Jurkat, Clone E6-1 (cell line): Measurements from ENCODE around the gene INSRR.

Experiments used
- DNase-seq: peaks from one replicate; pipeline ENCODE4 v3.0.0-alpha.2; 2011; ENCODE audit warnings: low read depth, low spot score
- H3K4me3 ChIP-seq: 2 replicates; pipeline ENCODE4 v1.5.1; 2011; ENCODE audit warnings: mild to moderate bottlenecking, low read length, control low read depth, moderate library complexity

The INSRR gene

DNA sequence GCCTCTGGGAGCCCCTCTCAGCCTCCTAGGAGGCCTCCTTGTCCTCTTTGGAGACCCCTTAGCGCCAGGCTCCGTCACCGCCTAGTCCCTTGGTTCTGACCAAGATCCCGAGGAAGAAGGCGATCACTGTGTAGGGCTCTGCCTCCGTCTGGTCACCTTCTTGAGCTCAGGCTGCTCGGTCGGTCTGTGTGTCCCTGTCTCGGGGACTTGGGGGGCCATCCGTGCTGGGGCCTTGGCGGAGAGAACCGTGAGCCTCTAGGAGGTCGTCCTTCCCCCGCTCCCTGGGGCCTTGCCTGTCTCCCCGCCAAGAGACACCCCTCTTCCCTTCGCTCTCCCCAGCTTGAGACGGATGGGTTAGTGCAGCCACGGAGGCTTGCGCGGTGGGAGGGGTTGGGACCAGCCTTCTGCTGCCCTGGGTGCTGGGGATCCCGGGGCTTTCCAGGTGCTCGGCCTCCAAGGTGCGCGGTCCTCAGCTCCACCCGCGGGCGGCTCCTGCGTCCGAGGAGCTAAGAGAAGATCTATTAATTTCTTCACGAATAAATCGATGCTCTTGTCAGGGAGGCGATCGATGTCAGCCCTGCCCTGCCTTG, 701 bp upstream of the INSRR start:
- DNase-seq: no peak
- no peak overlapping the region for H3K4me3 ChIP-seq

GRCh38 chr1:156858555-156858956, 361 bp downstream of the INSRR start:
- DNase-seq: no peak
- no peak overlapping the region for H3K4me3 ChIP-seq

DNA sequence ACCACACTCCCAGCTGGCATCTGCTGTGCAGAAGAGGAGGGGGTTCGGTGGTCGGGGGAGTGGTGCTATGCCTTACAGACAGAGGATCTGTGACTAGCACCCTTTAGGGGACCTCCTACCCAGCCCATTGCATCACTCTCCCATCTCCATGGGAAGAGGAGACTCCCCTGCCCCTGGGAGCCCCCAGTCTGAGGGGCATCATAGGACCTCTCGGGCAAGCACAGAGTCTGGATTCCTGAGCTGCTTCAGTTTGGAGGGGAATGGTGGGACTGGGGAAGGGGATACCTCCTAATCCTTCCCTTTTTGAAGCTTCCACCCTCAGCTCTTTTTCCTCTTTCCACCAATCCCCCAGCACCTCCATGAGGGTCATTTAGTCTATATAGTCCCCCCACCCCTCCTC, 1.4 kb downstream of the INSRR start:
- H3K4me3 ChIP-seq: no peak overlapping the region
- DNase-seq: no peak

GRCh38 chr1:156856282-156856785, 2.6 kb downstream of the INSRR start:
- H3K4me3 ChIP-seq: no peak overlapping the region
- no peak for DNase-seq

GRCh38 chr1:156854634-156855033, 4.3 kb downstream of the INSRR start:
- no peak for DNase-seq
- no peak overlapping the region for H3K4me3 ChIP-seq

DNA sequence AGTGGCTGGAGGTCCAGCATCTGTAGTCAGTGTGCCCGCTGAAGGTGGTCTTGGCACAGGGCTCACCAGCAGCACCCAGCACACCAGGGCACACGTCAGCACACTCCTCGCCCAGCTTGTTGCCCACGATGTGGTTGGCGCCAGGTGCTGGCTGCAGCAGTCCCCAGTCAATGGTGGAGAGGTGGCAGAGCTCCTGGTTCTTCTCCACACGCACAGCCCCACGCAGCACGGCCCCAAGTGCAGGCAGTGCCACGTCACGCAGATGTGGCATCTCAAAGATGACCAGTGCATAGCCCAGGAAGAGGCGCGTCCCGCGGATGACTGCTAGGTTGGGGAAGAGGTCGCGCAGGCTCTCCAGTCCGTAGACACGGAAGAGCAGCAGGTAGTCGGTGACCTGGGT, 5.2 kb downstream of the INSRR start:
- H3K4me3 ChIP-seq: no peak overlapping the region
- no peak for DNase-seq

GRCh38 chr1:156852418-156852874, 6.5 kb downstream of the INSRR start:
- H3K4me3 ChIP-seq: no peak overlapping the region
- no peak for DNase-seq

GRCh38 chr1:156851779-156852417, 7.0 kb downstream of the INSRR start:
- no peak overlapping the region for H3K4me3 ChIP-seq
- no peak for DNase-seq

GRCh38 chr1:156849151-156849496, 9.8 kb downstream of the INSRR start:
- DNase-seq: no peak
- H3K4me3 ChIP-seq: no peak overlapping the region

DNA sequence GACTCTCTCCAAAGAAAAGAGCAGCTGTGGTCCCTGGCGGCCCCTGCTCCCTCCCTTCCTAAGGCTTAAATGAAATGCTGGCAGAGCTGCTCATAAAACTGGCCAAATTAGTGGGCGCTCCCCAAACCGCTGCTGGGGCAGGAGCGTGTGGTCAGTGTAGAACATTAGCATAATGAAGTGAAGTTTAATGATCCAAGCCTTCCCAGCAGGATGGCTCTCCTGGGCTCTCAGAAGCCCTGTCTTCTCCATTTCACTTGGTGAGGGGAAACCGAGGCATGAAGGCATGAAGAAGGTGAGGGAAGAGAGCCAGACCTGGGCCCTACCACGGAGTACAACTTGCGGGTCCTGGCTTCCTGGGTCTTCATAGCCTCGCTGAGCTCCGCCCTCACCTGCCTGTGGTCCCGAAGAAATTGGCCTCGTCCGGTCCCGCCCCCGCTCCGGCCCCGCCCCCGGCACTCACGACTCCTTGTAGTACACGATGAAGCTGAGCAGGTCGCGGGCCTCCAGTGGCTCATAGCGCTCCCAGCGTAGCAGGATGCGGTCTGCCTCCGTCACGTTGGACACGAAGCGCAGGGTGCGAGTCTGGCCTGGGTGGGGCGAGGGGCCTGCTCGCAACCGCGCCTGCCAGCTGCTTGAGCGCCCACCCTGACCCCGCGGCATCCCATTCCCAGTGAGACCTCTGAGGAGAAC, 10.3 kb downstream of the INSRR start:
- H3K4me3 ChIP-seq: no peak overlapping the region
- no peak for DNase-seq

- H3K4me3 ChIP-seq: no peak overlapping the region
- no peak for DNase-seq
Observed at GRCh38 chr1:156847591-156848460, 11.1 kb downstream of the INSRR start.

DNA sequence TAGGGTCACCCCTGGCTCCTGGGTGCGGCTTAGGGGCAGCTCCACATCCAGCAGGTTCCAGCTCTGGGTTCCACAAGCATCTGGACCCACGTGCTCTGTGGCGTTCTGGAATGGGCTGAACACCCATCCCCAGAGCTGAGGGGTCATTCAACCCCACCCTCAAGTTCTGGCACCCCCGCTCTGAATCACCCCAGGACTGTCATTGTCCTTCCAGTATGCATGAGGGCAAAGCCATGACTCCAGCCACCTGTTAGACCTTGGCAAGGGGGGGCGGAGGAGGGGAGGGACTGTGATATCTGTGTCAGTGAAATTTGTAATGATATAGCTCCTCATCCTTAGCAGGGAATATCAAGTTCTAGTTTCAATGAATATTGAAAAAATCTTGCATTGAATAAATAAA, 12.3 kb downstream of the INSRR start:
- H3K4me3 ChIP-seq: no peak overlapping the region
- DNase-seq: no peak

- no peak for DNase-seq
- no peak overlapping the region for H3K4me3 ChIP-seq
Observed at GRCh38 chr1:156845953-156846545, 12.9 kb downstream of the INSRR start.

GRCh38 chr1:156845055-156845952, 13.6 kb downstream of the INSRR start:
- H3K4me3 ChIP-seq: no peak overlapping the region
- DNase-seq: no peak

DNA sequence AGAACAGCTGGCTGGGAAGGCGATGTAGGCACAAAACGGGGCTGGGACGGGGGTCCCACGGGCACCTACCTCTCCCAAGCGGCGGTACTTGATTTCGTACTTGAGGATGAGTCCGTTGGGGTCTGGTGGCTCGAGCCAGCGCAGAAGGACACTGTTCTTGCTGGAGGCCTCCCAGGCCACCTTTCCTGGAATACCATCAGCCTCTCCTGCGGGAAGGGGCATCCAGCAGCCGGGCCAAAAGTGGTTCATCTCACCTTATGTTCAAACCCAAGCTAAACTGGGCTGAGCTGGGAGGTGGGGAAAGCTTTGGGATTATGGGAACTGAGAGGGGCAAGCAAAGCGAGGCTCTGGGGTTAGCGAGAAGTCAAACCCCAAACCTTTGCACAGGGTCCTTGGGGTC, 14.3 kb downstream of the INSRR start:
- no peak for DNase-seq
- no peak overlapping the region for H3K4me3 ChIP-seq

DNA sequence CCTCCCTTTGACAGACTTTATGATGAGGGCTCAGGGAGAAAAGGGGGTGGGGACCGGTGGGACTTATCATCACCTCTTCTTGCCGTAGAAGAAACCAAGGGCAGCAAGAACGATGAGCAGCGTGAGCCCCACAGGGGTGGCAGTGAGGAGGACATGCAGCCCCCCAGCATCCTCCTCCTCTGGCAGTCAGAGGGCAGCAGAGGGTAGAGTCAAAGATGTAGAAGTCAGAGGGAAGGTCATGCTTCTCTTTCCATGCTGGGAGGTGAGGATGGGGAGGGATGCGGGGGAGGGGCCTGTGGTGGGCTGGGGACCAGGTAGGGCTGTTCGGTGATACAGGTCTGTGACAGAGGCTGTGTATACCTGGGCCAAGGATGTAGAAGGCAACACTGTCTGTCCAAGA, 14.8 kb downstream of the INSRR start:
- DNase-seq: no peak
- no peak overlapping the region for H3K4me3 ChIP-seq

DNA sequence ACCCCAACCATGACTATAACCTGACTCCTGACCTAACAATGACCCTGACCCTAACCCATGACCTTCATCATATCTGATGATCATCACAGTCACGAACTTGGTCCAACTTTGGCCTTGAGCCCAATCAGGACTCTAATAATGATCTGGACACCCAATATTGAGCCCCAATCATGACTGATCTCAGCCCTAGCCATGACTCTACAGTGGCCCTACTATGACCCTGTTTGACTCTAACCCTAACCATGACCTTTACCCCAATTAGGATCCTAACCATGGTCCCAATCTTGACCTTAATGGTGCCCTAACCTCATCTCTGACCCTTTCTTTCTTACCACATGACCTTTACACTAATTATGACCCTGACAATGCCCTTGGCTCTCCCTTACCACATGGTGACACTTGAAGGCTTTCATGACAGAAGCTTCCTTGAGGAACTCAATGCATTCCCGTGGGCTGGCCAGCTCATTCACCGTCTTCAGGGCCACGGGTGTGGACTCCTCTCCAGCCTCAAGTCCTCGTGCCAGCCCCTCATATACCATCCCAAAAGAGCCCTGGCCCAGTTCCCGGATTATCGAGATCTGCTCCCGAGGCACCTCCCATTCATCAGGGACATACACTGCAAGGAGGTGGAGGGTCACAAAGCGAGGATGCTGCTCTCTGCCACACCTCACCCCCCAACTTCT, 16.2 kb downstream of the INSRR start:
- no peak overlapping the region for H3K4me3 ChIP-seq
- no peak for DNase-seq
